PFSK-1 (cell line): Measurements from ENCODE around the gene CNNM4.

Experiments used
- FOXP2 ChIP-seq: optimal IDR thresholded peaks from 2 replicates; pipeline ENCODE3; 2011; ENCODE audit warnings: borderline replicate concordance, control low read depth, inconsistent platforms; ENCODE audit not compliant: insufficient read depth; ENCODE audit errors: extremely low read length, extremely low read depth
- POLR2AphosphoS5 ChIP-seq: IDR thresholded peaks from 2 replicates; pipeline ENCODE4 v1.6.1; 2012; ENCODE audit warnings: low read depth, mild to moderate bottlenecking, control low read depth, low read length, moderate library complexity
- REST ChIP-seq, 2 experiments: IDR thresholded peaks; 2 replicates each; pipeline versions ENCODE4 v1.6.1 to v1.8.0; 2011 to 2012; ENCODE audit warnings: low read depth in 2 of 2, low read length in 2 of 2, control low read depth in 1 of 2, inconsistent platforms in 1 of 2, mild to moderate bottlenecking in 1 of 2, moderate library complexity in 1 of 2; ENCODE audit not compliant: insufficient read depth in 1 of 2
- SIN3A ChIP-seq: IDR thresholded peaks from 2 replicates; pipeline ENCODE4 v1.6.1; 2012; ENCODE audit warnings: mild to moderate bottlenecking, low read length, moderate library complexity, borderline replicate concordance; ENCODE audit not compliant: insufficient read depth
- TAF1 ChIP-seq: IDR thresholded peaks from 2 replicates; pipeline ENCODE4 v1.6.1; 2012; ENCODE audit warnings: low read length, control low read depth, borderline replicate concordance; ENCODE audit not compliant: insufficient read depth

Gene CNNM4

GRCh38 chr2:96847586-96847985, 86.9 kb downstream of the CNNM4 start:
- TF ChIP-seq POLR2AphosphoS5 (no peak), FOXP2 (no peak), REST (IDR thresholded peaks at IDR 0.05; ENCODE audit: insufficient read depth in 1 of 2, low read depth in 2 of 2, low read length in 2 of 2) (no peak), TAF1 (no peak), SIN3A (no peak)

GRCh38 chr2:96848264-96848663, 87.6 kb downstream of the CNNM4 start:
- TF ChIP-seq FOXP2 (no peak), TAF1 (no peak), SIN3A (no peak), REST (IDR thresholded peaks at IDR 0.05; ENCODE audit: insufficient read depth in 1 of 2, low read depth in 2 of 2, low read length in 2 of 2) (no peak), POLR2AphosphoS5 (no peak)

GRCh38 chr2:96852667-96853066, 92.0 kb downstream of the CNNM4 start:
- TF ChIP-seq REST (IDR thresholded peaks at IDR 0.05; ENCODE audit: insufficient read depth in 1 of 2, low read depth in 2 of 2, low read length in 2 of 2) = no peak

GRCh38 chr2:96853321-96853720, 92.6 kb downstream of the CNNM4 start:
- no peak for TF ChIP-seq TAF1
- no peak for TF ChIP-seq REST (IDR thresholded peaks at IDR 0.05; ENCODE audit: insufficient read depth in 1 of 2, low read depth in 2 of 2, low read length in 2 of 2)
- no peak for TF ChIP-seq FOXP2
- no peak for TF ChIP-seq SIN3A

GRCh38 chr2:96856776-96857666, 96.3 kb downstream of the CNNM4 start:
- TF ChIP-seq SIN3A (no peak), POLR2AphosphoS5 (0 out of 2 replicates have a peak, but pooled peaks have one; percentile 26)
